Endothelial cell of umbilical vein (primary cell): Measurements from ENCODE around the gene MINK1. TPM values are rescaled to one million over a fixed set of nuclear protein-coding genes. Genes with fewer than 3 reads are reported as not detected.

ENCODE experiments used
- BruUV-seq: library from RNA; stranded (reverse); fragments of 400-500 nt; replicated peaks from 2 replicates; lab custom pipeline; 2021; lab: Mats Ljungman, UMichigan
- CTCF ChIA-PET: fragments of 300-600, 350-600 bp; sonication (Branson Sonifier 250); formaldehyde crosslinking; loops from one replicate; lab custom pipeline; 2021; ENCODE audit warnings: antibody characterized with exemption, inconsistent platforms; lab: Charles Lee
- POLR2A ChIA-PET: fragments of 300-600, 350-600 bp; sonication (Branson Sonifier 250); formaldehyde crosslinking; loops from one replicate; lab custom pipeline; 2021; ENCODE audit warnings: antibody characterized with exemption, inconsistent platforms; lab: Charles Lee
- DNase-seq: peaks from one replicate; pipeline ENCODE4 v3.0.0-alpha.2; 2011; ENCODE audit warnings: low read depth, low spot score
- FAIRE-seq: peaks from 2 replicates; lab custom pipeline; 2011; peaks lifted over from hg19 to GRCh38; lab: Jason Lieb, UNC
- H2AFZ ChIP-seq: 2 replicates; pipeline ENCODE4 v1.6.0; 2012; ENCODE audit warnings: low read depth, low read length, control low read depth, inconsistent platforms
- H3K27ac ChIP-seq: 2 replicates; pipeline ENCODE4 v1.5.1; 2011; ENCODE audit warnings: low read depth, mild to moderate bottlenecking, control low read depth, low read length, moderate library complexity; ENCODE audit not compliant: insufficient read depth
- H3K27me3 ChIP-seq, 2 experiments: 2 replicates each; pipeline versions ENCODE4 v1.6.0 to v1.6.1; 2011; ENCODE audit warnings: low read length in 2 of 2, mixed read lengths in 1 of 2; ENCODE audit not compliant: control insufficient read depth in 2 of 2, insufficient read depth in 2 of 2
- H3K36me3 ChIP-seq, 2 experiments: 2 replicates in 1 of 2; 3 replicates in 1 of 2; pipeline ENCODE4 v1.5.1; 2011; ENCODE audit warnings: low read length in 2 of 2, mild to moderate bottlenecking in 1 of 2, moderate library complexity in 1 of 2; ENCODE audit not compliant: control insufficient read depth in 2 of 2, insufficient read depth in 2 of 2; ENCODE audit errors: extremely low read depth in 1 of 2
- H3K4me1 ChIP-seq: 3 replicates; pipeline ENCODE4 v1.5.1; 2011; ENCODE audit warnings: mild to moderate bottlenecking, low read length; ENCODE audit not compliant: control insufficient read depth, insufficient read depth; ENCODE audit errors: extremely low read depth
- H3K4me2 ChIP-seq: 2 replicates; pipeline ENCODE4 v1.6.1; 2011; ENCODE audit warnings: low read length, control low read depth, mixed read lengths; ENCODE audit not compliant: insufficient read depth
- H3K4me3 ChIP-seq, 3 experiments: fragments of 200-600 bp in 1 of 3; sonication (generic), shearing (Covaris generic) in 1 of 3; replicated peaks in 1 of 3; 2 replicates each; pipeline ENCODE4 v1.5.1; 2011 to 2016; ENCODE audit warnings: control low read depth in 3 of 3, low read length in 3 of 3, mild to moderate bottlenecking in 2 of 3, inconsistent platforms in 1 of 3, low read depth in 1 of 3, moderate library complexity in 1 of 3; ENCODE audit not compliant: insufficient read depth in 1 of 3
- H3K79me2 ChIP-seq: 2 replicates; pipeline ENCODE4 v1.6.0; 2012; ENCODE audit warnings: low read length, inconsistent platforms; ENCODE audit not compliant: control insufficient read depth, insufficient read depth
- H3K9ac ChIP-seq: replicated peaks from 2 replicates; pipeline ENCODE3; 2011; ENCODE audit warnings: low read length, control low read depth; ENCODE audit not compliant: insufficient read depth; ENCODE audit errors: extremely low read depth
- H3K9me1 ChIP-seq: replicated peaks from 3 replicates; pipeline ENCODE4 v1.6.0; 2011; ENCODE audit warnings: mild to moderate bottlenecking, low read length; ENCODE audit not compliant: control insufficient read depth, insufficient read depth; ENCODE audit errors: extremely low read depth
- H3K9me3 ChIP-seq: replicated peaks from 2 replicates; pipeline ENCODE4 v1.5.1; 2012; ENCODE audit warnings: low read length, inconsistent platforms; ENCODE audit not compliant: control insufficient read depth, insufficient read depth
- H4K20me1 ChIP-seq: replicated peaks from 2 replicates; pipeline ENCODE3; 2011; ENCODE audit warnings: mild to moderate bottlenecking, low read length; ENCODE audit not compliant: control insufficient read depth, insufficient read depth; ENCODE audit errors: extremely low read depth
- EZH2 ChIP-seq: IDR thresholded peaks from 2 replicates; pipeline ENCODE4 v1.6.1; 2012; ENCODE audit warnings: borderline replicate concordance, low read depth, mild to moderate bottlenecking, moderate library complexity, low read length, inconsistent platforms; ENCODE audit not compliant: severe bottlenecking
- FOS ChIP-seq: IDR thresholded peaks from 2 replicates; pipeline ENCODE4 v1.6.1; 2011; ENCODE audit warnings: mild to moderate bottlenecking, low read length, moderate library complexity, borderline replicate concordance; ENCODE audit not compliant: insufficient read depth
- GATA2 ChIP-seq: IDR thresholded peaks from 2 replicates; pipeline ENCODE4 v1.7.0; 2011; ENCODE audit warnings: low read depth, mild to moderate bottlenecking, moderate library complexity, mixed read lengths, low read length; ENCODE audit not compliant: insufficient read length, insufficient read depth
- JUN ChIP-seq: IDR thresholded peaks from 2 replicates; pipeline ENCODE4 v1.6.1; 2011; ENCODE audit warnings: borderline replicate concordance, low read depth; ENCODE audit not compliant: insufficient read length, insufficient read depth
- MYC ChIP-seq: IDR thresholded peaks from one replicate; pipeline ENCODE4 v1.6.1; 2011; ENCODE audit warnings: mild to moderate bottlenecking, low read depth, low read length
- POLR2A ChIP-seq: IDR thresholded peaks from 2 replicates; pipeline ENCODE4 v1.6.1; 2012; ENCODE audit warnings: low read depth, mild to moderate bottlenecking, control low read depth, low read length
- POLR2AphosphoS5 ChIP-seq: IDR thresholded peaks from 2 replicates; pipeline ENCODE4 v1.6.1; 2012; ENCODE audit warnings: low read depth, mild to moderate bottlenecking, control low read depth, low read length, moderate library complexity; ENCODE audit not compliant: insufficient read depth
- dilution Hi-C: fragments of 300-500 bp; cut with MboI; formaldehyde crosslinking; loops from one replicate; pipeline ENCODE4 v1.15.0; 2019; ENCODE audit warnings: low sequenced_read_pairs; ENCODE audit not compliant: extremely low pct_ligation_motif_present
- intact Hi-C: fragments of 100-400 bp; cut with micrococcal nuclease; formaldehyde crosslinking; loops from one replicate; pipeline ENCODE4 v1.10.0; 2022
- polyA plus RNA-seq, 4 experiments: library from polyadenylated mRNA; depleted of rRNA in 3 of 4; stranded (reverse) in 3 of 4; unstranded in 1 of 4; fragments of >200 nt; gene quantifications; 2 replicates each; pipeline versions ENCODE4 v1.2.1 to v1.2.3, GENCODE V29; 2011 to 2012; ENCODE audit warnings: missing spikeins in 1 of 4
- total RNA-seq: library from RNA; stranded (reverse); gene quantifications from 2 replicates; pipeline ENCODE4 v1.2.3, GENCODE V29; 2021
- TF ChIP-seq, protein P1 (sequence below), 2 donors: IDR thresholded peaks; 1 replicate in 1 of 2; 2 replicates in 1 of 2; pipeline ENCODE4 v1.5.1; 2011; ENCODE audit warnings: low read length in 2 of 2, mild to moderate bottlenecking in 2 of 2, moderate library complexity in 2 of 2, control low read depth in 1 of 2, inconsistent platforms in 1 of 2, low read depth in 1 of 2; ENCODE audit not compliant: insufficient read depth in 1 of 2; ENCODE audit errors: extremely low read depth in 1 of 2
- TF ChIP-seq, protein P2 (sequence below): IDR thresholded peaks from 2 replicates; pipeline ENCODE4 v1.6.1; 2011; ENCODE audit not compliant: insufficient read depth, insufficient read length

Gene MINK1
- total and polyA plus RNA-seq, 2 donors (not counting 3 experiments of a cell fraction or from before 2014, with no cell fraction given): 53.6 to 89.4 TPM

DNA sequence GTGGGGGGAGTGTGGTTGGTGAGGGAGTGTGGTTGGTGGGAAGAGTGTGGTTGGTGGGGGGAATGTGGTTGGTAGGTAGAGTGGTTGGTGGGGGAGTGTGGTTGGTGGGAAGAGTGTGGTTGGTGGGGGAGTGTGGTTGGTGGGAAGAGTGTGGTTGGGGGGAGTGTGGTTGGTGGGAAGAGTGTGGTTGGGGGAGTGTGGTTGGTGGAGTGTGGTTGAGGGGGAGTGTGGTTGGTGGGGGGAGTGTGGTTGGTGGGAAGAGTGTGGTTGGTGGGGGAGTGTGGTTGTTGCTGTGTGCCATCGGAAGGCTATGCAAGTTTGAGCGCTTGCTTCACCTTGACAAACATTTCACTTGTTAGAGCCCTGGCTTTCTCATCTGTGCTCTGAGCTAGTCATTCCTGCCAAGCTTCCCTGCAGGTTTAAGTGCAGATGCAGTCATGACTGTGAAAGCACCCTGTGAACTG lies 20.1 kb downstream of the MINK1 start:
- Histone ChIP-seq H3K27ac (no peak overlapping the region), H4K20me1 (no peaks in the 10 kb centered on the region), H3K9me3 (no peaks in the 10 kb centered on the region), H3K79me2 (peaks cover 18% of the 10 kb centered on the region), H3K9ac (no peak overlapping the region), H3K36me3 (no peaks in the 10 kb centered on the region), H3K4me2 (no peak overlapping the region), H3K4me3 (no peak overlapping the region), H2AFZ (no peak overlapping the region), H3K4me1 (peaks cover 26% of the 10 kb centered on the region), H3K27me3 (no peaks in the 10 kb centered on the region), H3K9me1 (no peaks in the 10 kb centered on the region)
- TF ChIP-seq FOS (no peak), GATA2 (no peak), POLR2A (no peak), MYC (no peak), JUN (no peak), POLR2AphosphoS5 (no peak), EZH2 (no peak)
- TF ChIP-seq, protein P1, sequence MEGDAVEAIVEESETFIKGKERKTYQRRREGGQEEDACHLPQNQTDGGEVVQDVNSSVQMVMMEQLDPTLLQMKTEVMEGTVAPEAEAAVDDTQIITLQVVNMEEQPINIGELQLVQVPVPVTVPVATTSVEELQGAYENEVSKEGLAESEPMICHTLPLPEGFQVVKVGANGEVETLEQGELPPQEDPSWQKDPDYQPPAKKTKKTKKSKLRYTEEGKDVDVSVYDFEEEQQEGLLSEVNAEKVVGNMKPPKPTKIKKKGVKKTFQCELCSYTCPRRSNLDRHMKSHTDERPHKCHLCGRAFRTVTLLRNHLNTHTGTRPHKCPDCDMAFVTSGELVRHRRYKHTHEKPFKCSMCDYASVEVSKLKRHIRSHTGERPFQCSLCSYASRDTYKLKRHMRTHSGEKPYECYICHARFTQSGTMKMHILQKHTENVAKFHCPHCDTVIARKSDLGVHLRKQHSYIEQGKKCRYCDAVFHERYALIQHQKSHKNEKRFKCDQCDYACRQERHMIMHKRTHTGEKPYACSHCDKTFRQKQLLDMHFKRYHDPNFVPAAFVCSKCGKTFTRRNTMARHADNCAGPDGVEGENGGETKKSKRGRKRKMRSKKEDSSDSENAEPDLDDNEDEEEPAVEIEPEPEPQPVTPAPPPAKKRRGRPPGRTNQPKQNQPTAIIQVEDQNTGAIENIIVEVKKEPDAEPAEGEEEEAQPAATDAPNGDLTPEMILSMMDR (IDR thresholded peaks at IDR 0.05; ENCODE audit: extremely low read depth in 1 of 2, insufficient read depth in 1 of 2, low read depth in 1 of 2, low read length in 2 of 2): no peak
- TF ChIP-seq, protein P2, sequence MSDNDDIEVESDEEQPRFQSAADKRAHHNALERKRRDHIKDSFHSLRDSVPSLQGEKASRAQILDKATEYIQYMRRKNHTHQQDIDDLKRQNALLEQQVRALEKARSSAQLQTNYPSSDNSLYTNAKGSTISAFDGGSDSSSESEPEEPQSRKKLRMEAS: no peak
- intact Hi-C loops: no loop called here
- no TSS peak for BruUV-seq
- dilution Hi-C loops: no loop called here
- DNase-seq (no peak), FAIRE-seq (no peak)
- ChIA-PET POLR2A (no interaction called here), CTCF (no interaction called here)
